NCI-H2107 treated with DMSO at 0.1 percent for 48 hours (cell line): ENCODE data around the gene THAP4.

Experiments
- DNase-seq: peaks from one replicate; lab custom pipeline; 2025; ENCODE audit not compliant: unreplicated experiment; lab: John Stamatoyannopoulos, UW

The THAP4 gene

GRCh38 chr2:241640165-241640795 lies 3.3 kb upstream of the THAP4 start:
- no peak for DNase-seq

- no peak for DNase-seq
Measured at GRCh38 chr2:241639385-241639784, 2.4 kb upstream of the THAP4 start.

- DNase-seq: no peak
Measured at GRCh38 chr2:241638940-241639339, 2.0 kb upstream of the THAP4 start.

- no peak for DNase-seq
Measured at GRCh38 chr2:241637795-241638660, 1.1 kb upstream of the THAP4 start.

GRCh38 chr2:241636182-241637017 lies 558 bp downstream of the THAP4 start:
- no peak for DNase-seq

GRCh38 chr2:241635756-241636155 lies 1.2 kb downstream of the THAP4 start:
- no peak for DNase-seq

- DNase-seq: no peak
Measured at GRCh38 chr2:241633561-241633960, 3.4 kb downstream of the THAP4 start.

- DNase-seq: peak; percentile 56
Measured at GRCh38 chr2:241632478-241633325, 4.3 kb downstream of the THAP4 start.

- no peak for DNase-seq
Measured at GRCh38 chr2:241629762-241630435, 7.1 kb downstream of the THAP4 start.

- DNase-seq: no peak
Measured at GRCh38 chr2:241627675-241628074, 9.3 kb downstream of the THAP4 start.

- DNase-seq: no peak
Measured at GRCh38 chr2:241620419-241620769, 16.6 kb downstream of the THAP4 start.

GRCh38 chr2:241619597-241620418 lies 17.1 kb downstream of the THAP4 start:
- no peak for DNase-seq

- DNase-seq: no peak
Measured at GRCh38 chr2:241618829-241619228, 18.1 kb downstream of the THAP4 start.

- DNase-seq: no peak
Measured at GRCh38 chr2:241618296-241618805, 18.6 kb downstream of the THAP4 start.

- DNase-seq: no peak
Measured at GRCh38 chr2:241617431-241618154, 19.4 kb downstream of the THAP4 start.

GRCh38 chr2:241616168-241617125 lies 20.5 kb downstream of the THAP4 start:
- DNase-seq: no peak

GRCh38 chr2:241615522-241616052 lies 21.4 kb downstream of the THAP4 start:
- DNase-seq: no peak
